Astrocyte of the spinal cord (primary cell): ENCODE measurements around the gene AHR.

ENCODE experiments used
- DNase-seq: peaks from one replicate; pipeline ENCODE4 v3.0.0; 2011; ENCODE audit warnings: low read depth, low spot score
- H3K4me3 ChIP-seq: 2 replicates; pipeline ENCODE4 v1.5.1; 2011; ENCODE audit warnings: low read depth, mild to moderate bottlenecking, low read length, moderate library complexity
- CTCF ChIP-seq: IDR thresholded peaks from 2 replicates; pipeline ENCODE4 v1.5.1; 2012; ENCODE audit warnings: low read depth, mild to moderate bottlenecking, low read length, inconsistent platforms
- in situ Hi-C: cut with HindIII; loops from 2 replicates; pipeline ENCODE4 v1.10.0; 2017; ENCODE audit warnings: low sequenced_read_pairs

Gene AHR

GRCh38 chr7:17298102-17298839, at the start of gene AHR:
Gene AHR, plus strand, starts transcription at chr7:17298652. Its CDS starts 613 bp downstream, at chr7:17299265.
- H3K4me3 ChIP-seq, result peak within 1 kb of the TSS; percentile 90
- DNase-seq, result peak; percentile 97
- in situ Hi-C loops, result no loop called here
- TF ChIP-seq CTCF, result no peak

- no peak overlapping the region for H3K4me3 ChIP-seq
- no peak for TF ChIP-seq CTCF
- in situ Hi-C loops, result no loop called here
Measured at GRCh38 chr7:17253885-17254284, 44.6 kb upstream of the AHR start.

GRCh38 chr7:17255926-17256325, 42.5 kb upstream of the AHR start:
- H3K4me3 ChIP-seq, result no peak overlapping the region
- TF ChIP-seq CTCF, result no peak
- no peak for DNase-seq
- in situ Hi-C loops, result no loop called here

More at GRCh38 chr7:17253885-17254284, 44.6 kb upstream of the AHR start:
- DNase-seq, result no peak

- in situ Hi-C loops, result no loop called here
- TF ChIP-seq CTCF, result no peak
- no peak overlapping the region for H3K4me3 ChIP-seq
- no peak for DNase-seq
Measured at GRCh38 chr7:17256375-17256774, 42.1 kb upstream of the AHR start.

GRCh38 chr7:17266565-17266964, 31.9 kb upstream of the AHR start:
- no peak overlapping the region for H3K4me3 ChIP-seq
- no peak for TF ChIP-seq CTCF
- no peak for DNase-seq
- in situ Hi-C loops, result no loop called here

GRCh38 chr7:17269341-17270221, 28.9 kb upstream of the AHR start:
- H3K4me3 ChIP-seq, result no peak overlapping the region
- TF ChIP-seq CTCF, result no peak
- in situ Hi-C loops, result no loop called here
- no peak for DNase-seq
